NAMALWA (cell line): ENCODE data around the gene SMPDL3B.
A peak's percentile ranks its signal among the peaks of the same experiment; 100 is the strongest.

Source experiments
- DNase-seq: peaks from one replicate; pipeline ENCODE4 v3.0.0-alpha.2; 2015; ENCODE audit warnings: low spot score

SMPDL3B gene

GRCh38 chr1:27940870-27941560, 6.2 kb downstream of the SMPDL3B start:
- no peak for DNase-seq

DNA sequence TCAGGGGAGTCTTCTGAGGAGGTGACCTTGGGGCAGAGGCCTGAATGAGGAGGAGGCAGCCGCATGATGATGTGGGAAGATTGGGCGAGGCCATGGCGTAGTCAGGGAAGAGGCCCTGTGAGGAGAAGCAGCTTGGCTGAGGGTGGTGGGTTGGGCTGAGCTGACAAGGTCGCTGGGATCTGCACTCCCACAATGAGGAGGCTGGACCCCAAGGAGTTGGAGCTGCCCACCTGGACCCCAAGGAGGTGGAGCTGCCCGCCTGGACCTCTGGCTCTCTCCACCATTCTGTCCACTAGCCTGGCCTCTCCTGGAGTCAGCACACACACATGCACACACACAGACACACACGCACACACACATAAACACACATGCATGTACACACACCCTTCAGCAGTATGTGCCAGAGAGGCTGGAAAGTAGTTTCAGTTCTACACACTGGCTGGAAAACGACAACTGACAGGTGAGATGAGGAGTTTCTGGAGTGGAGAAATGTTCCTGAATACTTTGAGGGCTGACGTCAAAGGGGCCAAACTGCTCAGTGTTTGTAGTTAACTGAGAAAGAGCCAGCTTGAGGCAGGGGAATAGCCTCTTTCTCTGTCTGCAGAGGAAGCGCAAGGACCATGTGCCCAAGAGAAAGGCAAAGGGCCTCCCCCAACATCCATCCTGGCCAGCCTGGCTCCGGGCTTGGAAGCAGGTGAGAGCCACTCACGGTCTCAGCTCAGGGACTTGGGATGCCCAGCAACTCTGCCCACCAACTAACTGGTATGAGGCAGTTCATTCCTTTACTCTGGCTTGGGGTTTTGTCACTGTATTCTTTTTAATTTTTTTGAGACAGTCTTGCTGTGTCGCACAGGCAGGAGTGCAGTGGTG, 7.1 kb downstream of the SMPDL3B start:
- DNase-seq = no peak

GRCh38 chr1:27945020-27945419, 10.2 kb downstream of the SMPDL3B start:
- DNase-seq = no peak

DNA sequence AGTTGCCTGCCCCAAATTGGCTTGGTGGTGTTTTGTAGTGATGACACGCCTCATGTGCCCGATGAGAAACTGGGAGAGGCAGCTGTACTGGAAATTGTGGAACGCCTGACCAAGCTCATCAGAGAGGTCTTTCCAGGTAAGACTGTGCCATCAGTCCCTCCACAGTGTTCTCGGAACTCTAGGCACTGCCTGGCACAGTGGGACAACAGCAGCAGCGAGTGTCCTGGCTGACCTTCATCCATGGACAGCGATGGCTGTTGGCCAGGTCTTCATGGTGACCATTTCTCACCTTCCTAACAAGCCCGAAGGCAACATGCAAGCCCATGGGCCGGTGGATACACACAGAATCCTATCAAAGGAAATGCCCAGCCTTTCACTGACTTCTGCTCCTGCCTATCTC, 14.2 kb downstream of the SMPDL3B start:
- no peak for DNase-seq

DNA sequence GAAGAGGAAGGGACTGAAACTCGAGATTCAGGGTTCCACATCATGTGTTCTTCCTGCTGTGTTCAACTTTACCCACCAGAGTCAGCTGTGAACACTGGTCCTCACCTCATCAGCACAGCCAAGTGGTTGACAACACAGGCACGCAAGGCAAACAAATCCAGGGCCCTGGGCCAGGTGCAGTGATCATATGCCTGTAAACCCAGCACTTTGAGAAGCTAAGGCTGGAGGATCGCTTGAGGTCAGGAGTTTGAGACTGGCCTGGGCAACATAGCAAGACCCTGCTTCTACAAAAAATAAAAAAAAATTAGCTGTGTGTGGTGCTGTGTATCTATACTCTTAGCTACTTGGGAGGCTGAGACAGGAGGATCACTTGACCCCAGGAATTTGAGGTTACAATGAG, 16.6 kb downstream of the SMPDL3B start:
- DNase-seq = peak; percentile 27

DNA sequence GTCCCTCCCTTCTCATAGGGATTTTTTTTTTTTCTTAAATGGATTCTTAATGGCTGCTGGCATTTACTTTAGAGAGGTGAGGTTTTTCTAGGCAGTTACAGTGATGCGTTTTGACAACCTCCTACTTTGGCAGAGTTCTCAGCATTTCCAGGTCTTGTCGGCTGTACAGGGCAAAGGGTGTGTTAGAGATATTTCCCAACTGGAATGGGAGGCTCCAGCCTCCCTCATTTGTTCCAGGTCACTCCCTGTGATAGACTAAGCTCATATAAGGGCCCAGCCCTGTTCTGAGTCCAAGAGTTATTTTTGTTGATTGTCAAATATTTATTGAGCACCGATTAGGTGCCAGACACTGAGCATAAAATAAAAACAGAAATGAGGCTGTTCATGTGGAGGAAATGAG, 17.3 kb downstream of the SMPDL3B start:
- no peak for DNase-seq

- no peak for DNase-seq
Measured at GRCh38 chr1:27954186-27954585, 19.4 kb downstream of the SMPDL3B start.

- no peak for DNase-seq
Measured at GRCh38 chr1:27955076-27955475, 20.3 kb downstream of the SMPDL3B start.

DNA sequence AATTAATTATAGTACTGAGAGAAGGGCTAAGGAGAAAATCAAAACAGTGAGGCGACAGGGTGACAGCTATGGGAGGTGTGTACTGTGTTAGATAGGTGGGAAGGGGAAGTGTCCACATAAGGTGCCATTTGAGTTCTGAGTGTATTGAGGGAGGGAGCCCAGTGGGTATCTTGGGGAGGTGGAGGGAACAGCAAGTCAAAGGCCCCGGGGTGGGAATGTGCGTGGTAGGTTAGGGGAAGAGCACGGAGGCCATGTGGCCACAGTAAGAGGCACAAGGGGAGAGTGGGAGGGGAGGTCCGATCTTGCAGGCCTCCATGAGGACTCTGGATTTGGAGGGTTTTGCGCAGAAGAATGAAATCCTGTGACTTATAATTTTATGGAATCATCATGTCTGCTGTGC, 22.0 kb downstream of the SMPDL3B start:
- DNase-seq = no peak

DNA sequence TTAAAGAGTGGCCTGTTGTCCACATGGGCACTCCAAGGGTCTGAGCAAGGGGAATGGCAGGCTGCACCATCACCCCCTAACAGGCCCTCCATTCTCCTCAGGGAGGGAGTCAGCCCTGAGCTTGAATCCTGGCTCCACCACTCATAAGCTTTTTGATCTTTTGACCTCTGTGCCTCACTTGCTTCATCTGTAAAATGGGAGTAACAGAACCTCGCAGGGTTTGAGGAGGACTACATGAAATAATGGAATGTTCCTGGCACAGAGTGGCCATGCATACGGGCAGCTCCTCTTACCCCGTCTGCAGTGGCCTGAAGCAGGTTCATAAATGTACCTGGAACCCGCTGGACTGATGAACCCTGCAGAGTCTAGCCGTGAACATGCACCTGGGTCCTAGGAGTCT, 22.9 kb downstream of the SMPDL3B start:
- DNase-seq = no peak

DNA sequence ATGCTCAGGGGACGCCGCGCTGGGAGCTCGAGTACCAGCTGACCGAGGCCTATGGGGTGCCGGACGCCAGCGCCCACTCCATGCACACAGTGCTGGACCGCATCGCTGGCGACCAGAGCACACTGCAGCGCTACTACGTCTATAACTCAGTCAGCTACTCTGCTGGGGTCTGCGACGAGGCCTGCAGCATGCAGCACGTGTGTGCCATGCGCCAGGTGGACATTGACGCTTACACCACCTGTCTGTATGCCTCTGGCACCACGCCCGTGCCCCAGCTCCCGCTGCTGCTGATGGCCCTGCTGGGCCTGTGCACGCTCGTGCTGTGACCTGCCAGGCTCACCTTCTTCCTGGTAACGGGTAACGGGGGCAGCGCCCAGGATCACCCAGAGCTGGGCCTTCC, 23.7 kb downstream of the SMPDL3B start:
- DNase-seq = no peak

DNA sequence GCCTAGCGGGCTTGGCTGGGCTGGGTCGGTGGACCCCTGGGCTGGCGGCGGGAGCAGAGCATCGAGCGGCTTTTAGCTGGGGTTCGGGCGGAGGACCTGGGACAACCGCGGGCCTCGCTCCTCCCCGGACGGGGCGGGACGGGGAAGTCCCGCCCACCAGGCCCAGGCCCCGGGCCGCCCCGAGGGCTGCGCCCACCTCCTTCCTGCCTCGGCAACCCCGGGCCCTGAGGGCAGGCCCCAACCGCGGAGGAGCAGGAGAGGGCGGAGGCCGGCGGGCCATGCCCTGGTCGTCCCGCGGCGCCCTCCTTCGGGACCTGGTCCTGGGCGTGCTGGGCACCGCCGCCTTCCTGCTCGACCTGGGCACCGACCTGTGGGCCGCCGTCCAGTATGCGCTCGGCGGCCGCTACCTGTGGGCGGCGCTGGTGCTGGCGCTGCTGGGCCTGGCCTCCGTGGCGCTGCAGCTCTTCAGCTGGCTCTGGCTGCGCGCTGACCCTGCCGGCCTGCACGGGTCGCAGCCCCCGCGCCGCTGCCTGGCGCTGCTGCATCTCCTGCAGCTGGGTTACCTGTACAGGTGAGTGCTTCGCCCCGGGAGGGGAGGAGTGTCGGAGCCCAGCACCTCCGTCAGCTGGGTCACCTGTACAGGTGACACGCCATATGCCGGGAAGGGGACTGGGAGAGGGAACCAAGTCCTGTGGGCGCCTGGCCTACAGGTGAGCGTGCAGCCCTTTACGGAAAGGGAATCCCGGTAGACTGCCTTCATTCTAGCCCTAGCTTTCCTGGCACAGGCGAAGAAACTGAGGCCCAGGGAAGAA, 25.2 kb downstream of the SMPDL3B start, which contains the start of gene XKR8:
TSS of gene XKR8 (plus strand) at position 182 of the 812 bp plus-strand sequence. CDS start at position 279, 97 bp downstream.
- DNase-seq = peak; percentile 83

GRCh38 chr1:27960762-27961645, 26.2 kb downstream of the SMPDL3B start:
- DNase-seq = no peak

- DNase-seq = no peak
Measured at GRCh38 chr1:27961646-27962221, 26.9 kb downstream of the SMPDL3B start.

DNA sequence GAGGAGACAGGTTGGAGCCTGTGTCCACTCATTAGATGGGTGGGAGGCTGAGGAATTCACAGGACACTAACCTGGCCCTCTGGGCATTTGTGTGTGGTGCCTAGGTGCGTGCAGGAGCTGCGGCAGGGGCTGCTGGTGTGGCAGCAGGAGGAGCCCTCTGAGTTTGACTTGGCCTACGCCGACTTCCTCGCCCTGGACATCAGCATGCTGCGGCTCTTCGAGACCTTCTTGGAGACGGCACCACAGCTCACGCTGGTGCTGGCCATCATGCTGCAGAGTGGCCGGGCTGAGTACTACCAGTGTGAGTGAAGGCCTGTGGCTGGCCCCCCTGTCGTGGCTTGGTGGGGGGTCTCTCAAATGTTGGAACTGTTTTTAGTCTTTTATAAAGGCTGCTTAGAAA, 28.6 kb downstream of the SMPDL3B start:
- no peak for DNase-seq

- no peak for DNase-seq
Measured at GRCh38 chr1:27966402-27967105, 31.8 kb downstream of the SMPDL3B start.

- DNase-seq = no peak
Measured at GRCh38 chr1:27967106-27967883, 32.5 kb downstream of the SMPDL3B start.

DNA sequence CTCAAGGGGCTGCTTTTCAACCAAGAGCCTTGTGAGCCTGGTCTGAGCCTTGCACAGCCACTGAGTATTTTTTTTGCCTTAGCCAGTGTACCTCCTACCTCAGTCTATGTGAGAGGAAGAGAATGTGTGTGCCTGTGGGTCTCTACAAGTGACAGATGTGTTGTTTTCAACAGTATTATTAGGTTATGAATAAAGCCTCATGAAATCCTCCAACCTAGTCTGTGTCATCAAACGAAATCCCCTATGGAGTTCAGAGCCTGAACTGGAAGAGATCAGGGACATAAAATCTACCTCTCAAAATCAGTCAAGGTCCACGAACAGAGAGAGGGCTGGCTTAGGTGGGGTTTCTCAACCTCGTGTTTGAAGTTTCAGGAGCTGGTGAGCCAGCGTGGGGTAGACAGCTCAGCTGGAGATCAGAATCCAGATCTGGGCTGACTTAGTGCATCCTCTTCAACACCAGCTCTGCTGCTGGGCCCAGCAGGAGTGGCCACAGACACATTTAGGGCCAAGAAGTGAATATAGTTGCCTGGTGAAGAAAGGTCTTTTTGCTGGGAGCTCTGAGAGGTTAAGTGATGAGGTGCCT, 33.2 kb downstream of the SMPDL3B start:
- no peak for DNase-seq

DNA sequence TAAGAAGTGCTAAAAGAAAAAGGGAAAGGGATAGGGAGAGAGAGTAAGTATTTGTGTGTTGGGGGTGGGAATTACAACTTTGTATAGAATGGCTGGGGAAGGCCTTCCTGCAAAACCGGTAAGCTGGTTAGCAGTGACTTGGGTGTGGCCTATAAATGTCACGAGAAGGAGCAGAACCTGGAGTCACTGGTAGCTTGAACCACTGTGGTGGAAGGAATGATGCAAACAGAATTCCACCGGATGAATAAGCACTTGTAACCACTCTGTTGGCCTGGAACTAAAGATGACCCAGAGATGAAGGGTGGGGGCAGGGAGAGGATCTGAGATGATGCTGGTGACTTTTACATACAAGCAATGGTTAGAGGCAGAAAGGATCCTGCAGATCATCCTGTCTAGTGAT, 33.9 kb downstream of the SMPDL3B start:
- no peak for DNase-seq
